Measurements from ENCODE around the gene S100A10.

The S100A10 gene, protein sequence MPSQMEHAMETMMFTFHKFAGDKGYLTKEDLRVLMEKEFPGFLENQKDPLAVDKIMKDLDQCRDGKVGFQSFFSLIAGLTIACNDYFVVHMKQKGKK

DNA sequence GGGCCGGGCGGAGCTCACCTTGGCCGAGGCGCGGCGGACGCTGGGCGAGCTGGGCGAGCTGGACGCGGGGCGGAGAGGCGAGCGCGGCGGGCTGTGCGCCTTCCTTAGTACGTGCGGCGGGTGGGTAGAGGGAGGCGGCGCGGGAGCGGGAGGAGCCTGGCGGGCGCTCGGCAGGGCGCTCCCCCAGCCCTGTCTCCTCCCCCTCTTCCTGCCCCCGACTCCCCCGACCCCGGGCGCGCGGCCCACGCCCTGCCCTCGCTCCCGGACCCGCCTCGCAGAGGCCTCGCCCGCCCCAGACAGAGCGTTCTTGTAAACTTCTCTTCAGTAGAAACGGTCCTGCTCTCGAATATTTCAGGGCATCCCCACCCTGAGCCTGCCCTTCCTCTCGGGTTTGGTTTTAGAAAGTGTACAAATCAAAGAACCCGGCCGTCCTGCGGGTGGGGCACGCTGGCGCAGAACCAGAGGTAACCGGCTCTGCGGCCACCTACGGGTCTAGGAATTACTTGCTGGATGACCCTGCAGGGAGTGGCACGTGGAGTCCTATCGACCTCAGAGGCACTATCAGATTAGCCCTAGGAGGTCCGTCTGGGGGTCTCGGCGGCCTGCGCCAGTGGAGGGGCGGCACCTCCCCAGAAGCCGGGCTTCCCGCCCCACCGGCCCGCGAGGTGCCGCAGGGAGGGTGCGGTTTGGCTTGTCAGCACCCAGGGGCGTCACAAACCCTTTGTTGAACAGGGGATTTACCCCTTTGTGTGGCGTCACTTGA lies at the start of gene S100A10:
TSS of gene S100A10 (minus strand) at position 126 of the 763 bp plus-strand sequence. CDS start 7,629 bp downstream, outside the sequence.
- DNase-seq: no peak

DNA sequence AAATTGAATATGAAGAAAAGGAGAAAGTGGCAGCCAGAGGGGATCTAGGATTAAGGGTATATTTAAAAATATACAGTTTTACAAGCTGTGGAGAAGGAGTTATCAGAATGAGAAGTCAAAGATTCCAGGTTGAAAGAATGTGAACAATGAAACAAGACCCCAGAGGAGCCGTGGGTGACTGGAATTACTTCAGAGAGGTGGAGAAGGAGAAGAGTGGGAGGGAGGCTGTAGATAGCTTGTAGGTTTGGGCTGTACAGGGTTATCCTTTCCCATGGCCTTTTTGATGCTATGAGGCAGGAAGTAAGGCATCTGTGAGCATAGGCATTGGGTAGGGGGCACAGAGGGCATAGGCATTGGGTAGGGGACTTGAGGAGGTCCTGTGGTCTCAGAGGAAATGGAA lies 48.4 kb upstream of the S100A10 start:
- no peak for DNase-seq

DNA sequence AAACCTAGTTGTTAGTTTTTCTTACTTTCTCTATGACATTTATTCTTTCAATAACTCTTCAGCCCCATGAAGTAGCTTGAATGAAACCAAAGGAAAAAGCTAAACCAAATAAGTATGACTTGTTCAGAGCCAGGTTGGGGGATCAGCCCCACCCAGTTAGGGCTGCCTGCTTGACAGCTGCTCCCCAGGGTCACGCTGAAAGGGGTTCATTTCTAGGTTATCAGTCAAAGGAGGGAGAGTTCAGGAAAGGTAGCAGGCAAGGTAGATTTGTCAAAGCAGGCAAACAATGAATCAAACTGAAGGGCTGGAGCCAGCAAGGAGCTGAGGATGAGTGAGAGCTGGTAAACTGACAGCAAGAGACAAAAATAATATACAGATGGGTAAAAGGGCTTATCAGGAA lies 46.2 kb upstream of the S100A10 start:
- DNase-seq: no peak

DNA sequence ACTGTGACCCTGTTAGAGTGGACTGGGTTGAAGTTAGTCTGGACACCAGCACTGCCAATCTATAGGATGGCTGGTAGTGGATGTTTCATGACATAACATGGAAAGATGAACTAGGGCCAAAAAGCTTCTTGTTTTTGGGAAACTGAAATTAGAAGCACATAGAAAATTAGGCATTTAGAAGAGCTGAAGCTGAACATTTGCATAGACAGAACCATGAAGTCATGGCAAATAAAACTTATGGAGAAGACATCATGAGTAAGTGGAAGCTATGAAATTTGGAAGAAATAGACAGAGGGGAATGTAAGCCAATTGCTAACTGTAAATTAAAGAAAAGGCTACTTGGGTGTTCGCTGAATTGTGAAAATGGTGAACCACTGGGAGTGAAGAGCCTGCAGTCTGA lies 45.8 kb upstream of the S100A10 start:
- no peak for DNase-seq

DNA sequence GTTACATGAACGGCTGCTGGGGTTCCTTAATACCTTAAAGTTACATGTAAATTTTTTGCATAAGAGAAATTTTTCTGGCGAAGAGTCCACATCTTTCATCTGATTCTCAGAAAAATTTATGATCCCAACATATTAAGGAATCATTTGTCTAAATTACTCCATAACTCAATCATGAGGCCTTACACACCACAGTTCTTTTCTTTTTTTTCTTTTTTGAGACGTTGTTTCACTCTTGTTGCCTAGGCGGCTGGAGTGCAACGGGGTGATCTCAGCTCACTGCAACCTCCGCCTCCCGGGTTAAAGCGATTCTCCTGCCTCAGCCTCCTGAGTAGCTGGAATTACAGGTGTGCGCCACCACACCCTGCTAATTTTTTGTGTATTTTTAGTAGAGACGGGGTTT lies 45.2 kb upstream of the S100A10 start:
- DNase-seq: no peak

GRCh38 chr1:152036267-152037216 lies 42.9 kb upstream of the S100A10 start, which contains the start of gene S100A11:
TSS of gene S100A11 (minus strand) at chr1:152037004. CDS start at chr1:152036915, 89 bp downstream.
- no peak for DNase-seq

- no peak for DNase-seq
These were observed 42.0 kb upstream of the S100A10 start for GRCh38 chr1:152035539-152036266.

DNA sequence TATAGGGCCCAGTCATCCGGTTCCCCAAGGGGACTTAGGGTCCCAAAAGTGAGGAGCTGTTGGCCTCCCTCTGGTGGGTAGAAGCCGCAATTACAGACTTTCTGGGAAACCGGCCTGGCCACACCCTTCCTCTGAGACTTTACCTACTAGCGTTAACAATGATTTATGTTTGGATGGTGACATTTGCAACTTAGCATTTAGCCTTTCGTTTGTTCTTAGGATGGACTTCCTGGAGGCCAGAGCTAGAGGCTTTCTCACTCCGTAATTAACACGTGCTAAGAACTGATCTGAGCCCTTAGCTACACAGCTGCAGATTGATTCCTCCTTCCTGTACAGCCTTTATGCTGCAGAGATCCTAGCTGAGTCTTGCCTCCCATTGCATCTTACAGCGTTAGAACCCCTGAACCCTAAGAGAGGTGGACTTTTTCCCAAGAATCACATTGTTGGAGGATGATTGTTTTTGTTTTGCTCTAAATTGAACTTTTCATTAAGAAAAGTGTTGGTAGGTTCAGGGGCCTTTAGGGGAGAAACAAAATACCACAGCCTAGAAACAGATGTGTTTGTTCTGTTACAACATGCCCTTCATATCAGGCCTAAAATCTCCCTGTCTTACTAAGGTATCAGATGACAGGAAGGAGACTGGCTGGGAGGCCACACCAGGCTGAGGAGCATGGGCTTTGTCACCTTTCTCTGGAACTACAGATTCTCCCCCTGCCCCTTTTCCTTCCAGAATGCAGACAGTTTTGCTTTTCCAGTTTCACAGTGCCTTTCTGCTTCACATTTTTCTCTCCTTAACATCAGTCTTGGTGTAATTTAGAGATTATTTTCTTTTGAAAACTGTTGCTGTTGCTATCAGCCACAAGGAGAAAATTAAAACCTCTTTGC lies 41.2 kb upstream of the S100A10 start:
- no peak for DNase-seq

- no peak for DNase-seq
These were observed 40.6 kb upstream of the S100A10 start for GRCh38 chr1:152034324-152034653.

DNA sequence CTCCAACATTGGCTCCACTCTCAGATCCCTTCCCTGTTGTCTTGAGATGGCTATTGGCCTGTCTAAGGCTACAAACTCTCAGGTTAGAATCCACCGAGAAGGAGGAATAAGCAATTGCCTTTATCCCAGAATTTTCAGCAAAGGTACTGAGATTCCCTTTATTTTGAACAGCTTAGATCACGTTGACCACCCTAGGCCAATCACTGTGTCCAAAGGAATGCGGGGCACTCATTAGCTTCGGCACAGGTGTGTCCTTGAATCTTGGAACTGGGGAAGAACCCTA lies 36.2 kb upstream of the S100A10 start:
- DNase-seq: no peak

GRCh38 chr1:152029144-152029928 lies 35.7 kb upstream of the S100A10 start:
- no peak for DNase-seq

GRCh38 chr1:152026895-152027294 lies 33.2 kb upstream of the S100A10 start:
- no peak for DNase-seq

GRCh38 chr1:152024223-152024622 lies 30.6 kb upstream of the S100A10 start:
- DNase-seq: no peak

GRCh38 chr1:152023221-152023620 lies 29.6 kb upstream of the S100A10 start:
- no peak for DNase-seq

DNA sequence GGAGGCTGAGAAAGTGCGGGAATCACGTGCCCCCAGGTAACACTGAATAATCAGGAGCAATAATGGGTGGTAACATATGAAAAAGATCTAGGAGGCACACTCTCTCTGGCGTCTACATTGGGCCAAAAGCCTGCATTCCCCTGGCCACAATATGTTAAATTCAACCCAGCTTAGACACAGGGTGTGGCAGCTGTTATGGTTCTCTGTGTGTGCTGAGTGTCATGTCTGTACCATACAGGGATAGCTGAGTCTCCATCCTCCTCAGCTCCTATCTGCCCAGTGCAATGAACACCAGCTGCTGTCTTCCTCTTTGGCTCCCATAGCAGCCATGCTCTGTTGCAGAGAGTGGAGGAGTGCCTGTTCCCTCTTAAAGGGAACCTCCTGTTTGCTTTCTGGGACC lies 28.8 kb upstream of the S100A10 start:
- no peak for DNase-seq

DNA sequence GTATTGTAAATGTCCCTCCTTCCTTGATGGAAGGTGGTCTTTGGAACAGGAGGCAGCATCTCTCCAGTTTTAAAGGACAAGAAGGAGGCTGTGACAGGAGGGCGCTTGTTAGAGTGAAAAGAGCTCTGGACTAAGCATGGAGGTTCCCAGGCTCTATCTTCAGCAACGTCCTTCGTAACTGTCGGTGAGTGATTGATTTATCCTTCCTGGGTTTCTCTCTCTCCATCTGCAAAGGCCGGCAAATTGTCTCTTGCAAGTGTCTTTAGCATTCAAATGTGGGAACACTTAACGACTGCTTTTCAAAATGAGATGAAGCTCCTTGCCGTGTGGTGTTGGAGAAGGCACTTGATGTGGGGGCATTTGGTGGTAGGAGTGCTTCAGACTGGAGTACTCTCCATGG lies 27.9 kb upstream of the S100A10 start:
- DNase-seq: no peak

- DNase-seq: no peak
These were observed 27.2 kb upstream of the S100A10 start for GRCh38 chr1:152020849-152021248.

GRCh38 chr1:152018537-152018936 lies 24.9 kb upstream of the S100A10 start:
- DNase-seq: no peak

GRCh38 chr1:152015766-152016165 lies 22.1 kb upstream of the S100A10 start:
- no peak for DNase-seq

DNA sequence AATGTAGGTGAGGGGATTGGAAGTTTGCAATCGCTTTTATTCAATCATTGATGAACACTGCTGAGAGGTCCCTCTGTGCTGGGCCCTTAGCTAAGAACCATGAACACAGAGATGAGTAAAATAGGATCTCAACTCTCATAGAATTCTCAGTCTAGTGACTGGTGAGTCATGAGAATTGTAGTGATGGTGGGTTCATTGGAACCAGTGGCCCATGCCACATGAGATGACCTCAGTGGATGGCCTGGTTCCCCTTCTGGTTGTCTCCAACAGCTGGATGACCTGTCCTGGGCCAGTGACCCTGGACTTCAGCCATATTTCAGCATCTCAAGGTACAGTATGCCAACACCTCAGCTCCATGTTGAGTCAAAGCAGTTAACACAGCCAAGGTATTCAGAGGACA lies 21.3 kb upstream of the S100A10 start:
- no peak for DNase-seq

DNA sequence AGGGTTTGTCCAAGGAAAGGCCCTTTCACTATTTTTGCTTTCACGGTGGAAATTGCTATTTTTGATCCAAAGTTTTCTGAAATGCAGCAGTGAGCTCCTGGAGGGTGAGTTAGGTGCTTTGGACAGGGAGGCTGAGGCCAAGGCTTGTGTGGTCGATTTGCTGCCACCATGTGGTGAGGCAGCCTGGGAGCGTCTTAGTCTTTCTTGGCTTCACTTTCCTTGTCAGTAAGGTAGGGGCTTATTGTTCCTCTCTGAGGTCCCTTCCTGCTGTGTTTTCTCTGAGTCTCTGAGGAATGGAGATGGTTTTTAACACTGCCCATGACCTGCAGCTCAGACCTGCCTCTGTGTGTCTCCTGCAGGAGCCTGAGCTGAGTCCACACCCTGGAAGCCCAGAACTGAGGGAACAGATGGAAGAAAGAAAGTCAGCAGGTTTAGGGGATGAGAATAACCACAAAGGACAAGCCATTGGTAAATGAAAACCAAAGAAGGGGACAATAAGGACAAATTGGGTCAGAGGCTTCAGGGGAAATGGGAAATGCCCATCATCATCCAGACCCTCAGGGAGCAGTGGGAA lies 20.1 kb upstream of the S100A10 start:
- no peak for DNase-seq
